Measurements from ENCODE around the gene PHF2.

DNA sequence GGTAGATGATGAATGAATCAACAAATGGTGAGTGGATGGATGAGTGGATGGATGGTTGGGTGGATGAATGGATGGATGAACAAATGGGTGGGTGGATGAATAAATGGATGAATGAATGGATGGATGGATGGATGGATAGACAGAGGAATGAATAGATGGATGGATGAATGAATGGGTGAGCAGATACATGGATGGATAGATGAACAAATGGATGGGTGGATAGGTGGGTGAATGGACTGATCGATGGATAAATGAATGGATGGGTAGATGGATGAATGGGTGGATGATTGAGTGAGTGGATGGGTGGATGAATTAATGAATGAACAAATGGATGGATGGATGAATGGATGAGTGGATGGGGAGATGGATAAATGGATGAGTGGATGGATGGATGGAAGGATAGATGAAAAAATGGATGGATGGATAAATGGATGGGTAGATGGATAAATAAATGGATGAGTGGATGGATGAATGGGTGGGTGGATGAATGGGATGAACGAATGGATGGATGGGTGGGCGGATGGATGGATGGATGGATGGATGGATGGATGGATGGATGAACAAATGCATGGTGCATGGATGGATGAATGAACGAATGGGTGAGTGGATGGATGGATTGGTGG is 85.7 kb downstream of the PHF2 start:
- no peak for TF ChIP-seq POLR2A (IDR thresholded peaks at IDR 0.05)
- TF ChIP-seq, protein P1, sequence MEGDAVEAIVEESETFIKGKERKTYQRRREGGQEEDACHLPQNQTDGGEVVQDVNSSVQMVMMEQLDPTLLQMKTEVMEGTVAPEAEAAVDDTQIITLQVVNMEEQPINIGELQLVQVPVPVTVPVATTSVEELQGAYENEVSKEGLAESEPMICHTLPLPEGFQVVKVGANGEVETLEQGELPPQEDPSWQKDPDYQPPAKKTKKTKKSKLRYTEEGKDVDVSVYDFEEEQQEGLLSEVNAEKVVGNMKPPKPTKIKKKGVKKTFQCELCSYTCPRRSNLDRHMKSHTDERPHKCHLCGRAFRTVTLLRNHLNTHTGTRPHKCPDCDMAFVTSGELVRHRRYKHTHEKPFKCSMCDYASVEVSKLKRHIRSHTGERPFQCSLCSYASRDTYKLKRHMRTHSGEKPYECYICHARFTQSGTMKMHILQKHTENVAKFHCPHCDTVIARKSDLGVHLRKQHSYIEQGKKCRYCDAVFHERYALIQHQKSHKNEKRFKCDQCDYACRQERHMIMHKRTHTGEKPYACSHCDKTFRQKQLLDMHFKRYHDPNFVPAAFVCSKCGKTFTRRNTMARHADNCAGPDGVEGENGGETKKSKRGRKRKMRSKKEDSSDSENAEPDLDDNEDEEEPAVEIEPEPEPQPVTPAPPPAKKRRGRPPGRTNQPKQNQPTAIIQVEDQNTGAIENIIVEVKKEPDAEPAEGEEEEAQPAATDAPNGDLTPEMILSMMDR (IDR thresholded peaks at IDR 0.05), result no peak

Data from body of pancreas (tissue), 4 donors.